Neuronal stem cell (in vitro differentiated cells): Measurements from ENCODE around the gene CDKN1B.

Experiments used
- DNase-seq: peaks from one replicate; pipeline ENCODE4 v3.0.0-alpha.2; 2013; ENCODE audit warnings: low spot score
- H2AFZ ChIP-seq: one replicate; pipeline ENCODE4 v1.6.1; 2013; ENCODE audit warnings: mild to moderate bottlenecking, low read length, inconsistent platforms
- H2AK5ac ChIP-seq: 2 replicates; pipeline ENCODE4 v1.6.1; 2013; ENCODE audit warnings: low read depth, mild to moderate bottlenecking, inconsistent platforms, low read length, moderate library complexity, mixed read lengths
- H2BK120ac ChIP-seq: 2 replicates; pipeline ENCODE4 v1.6.1; 2013; ENCODE audit warnings: low read depth, mild to moderate bottlenecking, inconsistent platforms, low read length, moderate library complexity, mixed read lengths
- H2BK12ac ChIP-seq: one replicate; pipeline ENCODE4 v1.6.1; 2013; ENCODE audit warnings: low read length, inconsistent platforms
- H2BK15ac ChIP-seq: 2 replicates; pipeline ENCODE4 v1.6.1; 2013; ENCODE audit warnings: mild to moderate bottlenecking, low read length, inconsistent platforms, mixed read lengths
- H2BK5ac ChIP-seq: one replicate; pipeline ENCODE4 v1.6.1; 2013; ENCODE audit warnings: inconsistent platforms, mild to moderate bottlenecking, low read length, moderate library complexity
- H3K14ac ChIP-seq: one replicate; pipeline ENCODE4 v1.6.1; 2013; ENCODE audit warnings: low read length, inconsistent platforms
- H3K18ac ChIP-seq: 2 replicates; pipeline ENCODE4 v1.6.1; 2013; ENCODE audit warnings: low read length, inconsistent platforms
- H3K23ac ChIP-seq: 2 replicates; pipeline ENCODE4 v1.6.1; 2013; ENCODE audit warnings: low read depth, mild to moderate bottlenecking, mixed read lengths, low read length, inconsistent platforms; ENCODE audit not compliant: poor library complexity
- H3K27ac ChIP-seq: replicated peaks from 3 replicates; pipeline ENCODE4 v1.5.1; 2013; ENCODE audit warnings: low read length, inconsistent platforms
- H3K27me3 ChIP-seq, 3 experiments: 2 replicates each; pipeline ENCODE4 v1.6.1; 2013; ENCODE audit warnings: low read length in 3 of 3, mild to moderate bottlenecking in 2 of 3, inconsistent platforms in 1 of 3, low read depth in 1 of 3, mixed read lengths in 1 of 3, moderate library complexity in 1 of 3; ENCODE audit not compliant: control insufficient read depth in 3 of 3, insufficient read depth in 3 of 3
- H3K36me3 ChIP-seq, 2 donors: replicated peaks in 1 of 2; 2 replicates each; pipeline ENCODE4 v1.6.1; 2013; ENCODE audit warnings: low read length in 2 of 2; ENCODE audit not compliant: control insufficient read depth in 2 of 2, insufficient read depth in 2 of 2
- H3K4ac ChIP-seq: 2 replicates; pipeline ENCODE4 v1.6.1; 2013; ENCODE audit warnings: inconsistent platforms, mild to moderate bottlenecking, low read length, moderate library complexity
- H3K4me1 ChIP-seq, 2 donors: 1 replicate in 1 of 2; 2 replicates in 1 of 2; pipeline ENCODE4 v1.6.1; 2013; ENCODE audit warnings: low read length in 2 of 2, low read depth in 1 of 2; ENCODE audit not compliant: control insufficient read depth in 2 of 2, insufficient read depth in 1 of 2
- H3K4me2 ChIP-seq: one replicate; pipeline ENCODE4 v1.6.1; 2013; ENCODE audit warnings: mild to moderate bottlenecking, low read length, inconsistent platforms; ENCODE audit not compliant: insufficient read depth, poor library complexity, severe bottlenecking
- H3K4me3 ChIP-seq, 2 donors: 2 replicates each; pipeline ENCODE4 v1.5.1; 2013; ENCODE audit warnings: low read length in 2 of 2, mild to moderate bottlenecking in 2 of 2, inconsistent platforms in 1 of 2, moderate library complexity in 1 of 2
- H3K79me1 ChIP-seq: one replicate; pipeline ENCODE4 v1.6.1; 2013; ENCODE audit warnings: low read depth, mild to moderate bottlenecking, inconsistent platforms, low read length, moderate library complexity
- H3K9ac ChIP-seq: one replicate; pipeline ENCODE4 v1.6.1; 2013; ENCODE audit warnings: mild to moderate bottlenecking, low read depth, low read length, inconsistent platforms; ENCODE audit not compliant: poor library complexity
- H3K9me3 ChIP-seq, 2 donors: replicated peaks in 1 of 2; 2 replicates each; pipeline versions ENCODE3 to v1.6.1; 2013; ENCODE audit warnings: low read length in 2 of 2, mild to moderate bottlenecking in 2 of 2, inconsistent platforms in 1 of 2, low read depth in 1 of 2, mixed read lengths in 1 of 2, moderate library complexity in 1 of 2; ENCODE audit not compliant: control insufficient read depth in 2 of 2, insufficient read depth in 1 of 2
- H4K8ac ChIP-seq: one replicate; pipeline ENCODE4 v1.6.1; 2013; ENCODE audit warnings: low read depth, mild to moderate bottlenecking, inconsistent platforms, low read length, moderate library complexity
- H4K91ac ChIP-seq: one replicate; pipeline ENCODE4 v1.6.1; 2013; ENCODE audit warnings: low read length, low read depth, mild to moderate bottlenecking, inconsistent platforms; ENCODE audit not compliant: poor library complexity
- WGBS, 2 donors: extraction: QIAGEN DNeasy Blood & Tissue Kit; methylation state at CpG; one replicate each; pipeline ENCODE4 v1.1.7; 2013; ENCODE audit warnings: missing lambda C conversion rate in 2 of 2, mixed read lengths in 1 of 2; ENCODE audit not compliant: insufficient read length in 2 of 2, insufficient replicate concordance in 1 of 2; ENCODE audit errors: extremely low coverage in 2 of 2; 5-methylcytosine and 5-hydroxymethylcytosine counted together

The CDKN1B gene

DNA sequence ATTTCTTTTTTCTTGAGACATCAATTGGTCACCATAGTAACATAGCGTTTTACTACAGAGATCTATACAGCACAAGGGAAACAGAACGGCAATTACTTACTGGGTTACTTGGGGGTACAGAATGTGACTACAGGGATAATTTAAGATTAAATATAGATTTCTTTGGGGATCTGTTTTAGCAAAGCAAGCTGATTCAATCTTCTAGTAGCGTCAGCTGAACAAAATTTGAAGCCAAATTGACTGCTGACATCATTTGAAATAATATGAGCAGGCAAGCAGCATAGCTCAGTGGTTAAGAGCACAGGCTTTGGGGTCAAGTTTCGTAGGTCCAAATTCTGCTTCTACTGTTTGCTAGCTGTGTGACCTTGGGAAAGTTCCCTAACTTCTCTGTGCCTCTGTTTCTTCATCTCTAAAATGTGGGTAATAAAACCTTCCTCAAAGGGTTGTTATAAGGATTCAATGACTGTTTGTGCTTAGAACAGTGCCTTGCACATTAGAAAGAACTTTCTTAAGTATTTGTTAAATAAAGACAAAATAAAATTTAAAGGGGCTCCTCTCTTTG lies 34.0 kb upstream of the CDKN1B start:
- Histone ChIP-seq H2BK15ac (no peak overlapping the region), H2BK5ac (no peak overlapping the region), H4K8ac (no peak overlapping the region), H4K91ac (no peak overlapping the region), H3K14ac (no peak overlapping the region), H3K23ac (no peak overlapping the region), H3K9me3 (no peaks in the 10 kb centered on the region), H2AFZ (no peak overlapping the region), H3K36me3 (peaks cover 0 to 20% of the 10 kb centered on the region in 2 donors), H3K4me3 (peak overlapping the region; percentile 61 to 82), H3K27ac (no peak overlapping the region), H2BK12ac (no peak overlapping the region), H3K9ac (no peak overlapping the region), H3K4me1 (peaks cover 18 to 23% of the 10 kb centered on the region in 2 donors), H3K18ac (no peak overlapping the region), H2AK5ac (no peak overlapping the region), H3K79me1 (no peaks in the 10 kb centered on the region), H3K4ac (no peak overlapping the region), H3K27me3 (no peaks in the 10 kb centered on the region), H2BK120ac (no peak overlapping the region), H3K4me2 (peak overlapping the region; percentile 56)
- DNase-seq, result no peak
- WGBS, 2 donors, result no CpG with 5 or more reads among the region's 4 CpGs

GRCh38 chr12:12683725-12684124 lies 33.4 kb upstream of the CDKN1B start:
- no peak overlapping the region for H3K9ac ChIP-seq
- H4K91ac ChIP-seq, result no peak overlapping the region
- H3K79me1 ChIP-seq, result no peaks in the 10 kb centered on the region
- H2AK5ac ChIP-seq, result no peak overlapping the region
- H3K9me3 ChIP-seq, result no peaks in the 10 kb centered on the region
- no peak overlapping the region for H2BK120ac ChIP-seq
- peak overlapping the region; percentile 61 to 82 for H3K4me3 ChIP-seq
- H3K4me1 ChIP-seq, result peaks cover 18 to 23% of the 10 kb centered on the region in 2 donors
- H3K14ac ChIP-seq, result no peak overlapping the region
- no peak overlapping the region for H2BK15ac ChIP-seq
- H3K18ac ChIP-seq, result no peak overlapping the region
- H2AFZ ChIP-seq, result peak overlapping the region; percentile 74
- no peak overlapping the region for H3K4ac ChIP-seq
- no peak for DNase-seq
- no peaks in the 10 kb centered on the region for H3K27me3 ChIP-seq
- no peak overlapping the region for H4K8ac ChIP-seq
- WGBS, 2 donors, result no CpG with 5 or more reads among the region's 3 CpGs
- peaks cover 0 to 16% of the 10 kb centered on the region in 2 donors for H3K36me3 ChIP-seq
- no peak overlapping the region for H2BK12ac ChIP-seq
- H3K27ac ChIP-seq, result no peak overlapping the region
- H3K4me2 ChIP-seq, result peak overlapping the region; percentile 56
- H2BK5ac ChIP-seq, result no peak overlapping the region
- H3K23ac ChIP-seq, result no peak overlapping the region

DNA sequence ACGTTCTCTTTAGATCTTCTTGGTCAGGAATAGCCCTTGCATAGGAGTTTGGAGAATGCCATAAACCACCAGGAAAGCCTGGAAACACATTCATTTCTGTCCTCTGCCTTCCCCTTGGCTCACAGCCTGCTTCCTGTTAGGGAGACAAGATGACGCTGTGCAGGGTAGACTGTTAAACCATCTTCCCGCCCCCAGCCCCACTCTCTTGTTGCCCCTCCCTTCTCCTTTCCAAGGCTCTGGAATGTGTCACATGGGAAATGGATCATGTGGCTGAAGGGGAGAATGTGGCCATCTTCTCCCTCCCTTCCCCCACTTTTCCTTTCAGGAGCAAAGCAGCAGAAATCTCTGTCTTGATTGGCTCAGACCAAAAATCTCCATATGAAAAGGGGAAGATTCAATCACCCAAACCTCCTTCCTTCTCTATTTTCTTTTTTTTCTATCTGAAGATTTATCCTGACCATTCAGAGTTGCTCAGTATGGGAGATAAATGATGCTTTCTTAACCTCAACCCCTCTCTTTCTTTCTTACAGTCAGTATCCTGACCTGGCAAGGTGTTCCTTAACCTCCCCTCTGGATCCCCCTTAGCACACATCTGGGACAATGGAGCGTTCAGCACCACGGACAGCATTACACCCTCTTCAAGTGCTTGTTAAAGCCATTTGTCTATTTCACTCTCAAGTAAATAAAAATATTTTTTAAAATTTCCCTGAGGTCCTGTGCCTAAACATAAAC lies 32.6 kb upstream of the CDKN1B start:
- Histone ChIP-seq H3K4me3 (peak overlapping the region; percentile 61 to 82), H3K4ac (no peak overlapping the region), H3K79me1 (no peaks in the 10 kb centered on the region), H2BK15ac (no peak overlapping the region), H3K4me2 (peak overlapping the region; percentile 65), H2BK120ac (no peak overlapping the region), H4K8ac (no peak overlapping the region), H2BK12ac (no peak overlapping the region), H2AK5ac (no peak overlapping the region), H3K27ac (peak overlapping the region; percentile 95), H2BK5ac (no peak overlapping the region), H2AFZ (peak overlapping the region; percentile 74), H3K9ac (peak overlapping the region; percentile 64), H3K9me3 (no peaks in the 10 kb centered on the region), H3K23ac (no peak overlapping the region), H3K4me1 (peaks cover 18 to 23% of the 10 kb centered on the region in 2 donors), H3K27me3 (no peaks in the 10 kb centered on the region), H3K14ac (no peak overlapping the region), H4K91ac (no peak overlapping the region), H3K18ac (no peak overlapping the region), H3K36me3 (peaks cover 0 to 10% of the 10 kb centered on the region in 2 donors)
- no CpG with 5 or more reads among the region's 5 CpGs for WGBS, 2 donors
- peak; percentile 97 for DNase-seq

DNA sequence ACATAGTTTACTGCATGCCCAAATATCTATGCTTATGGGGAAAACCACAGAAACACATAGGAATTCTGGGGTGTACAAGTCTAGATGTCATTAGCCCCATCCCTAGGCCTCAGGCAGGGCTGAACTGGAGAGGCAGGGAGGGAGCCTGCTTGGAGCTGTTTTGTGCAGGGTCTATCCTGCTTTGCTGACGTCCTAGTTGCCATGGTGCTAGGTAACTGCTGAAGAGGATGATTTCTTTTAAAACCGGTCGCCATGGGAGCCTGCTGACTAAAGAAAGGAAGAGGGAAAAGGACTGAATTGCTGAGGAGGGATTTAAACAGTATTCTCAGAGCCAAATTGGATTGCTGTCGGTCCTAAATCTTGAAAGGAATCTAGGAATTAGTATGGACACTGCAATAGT lies 31.9 kb upstream of the CDKN1B start:
- H3K23ac ChIP-seq, result no peak overlapping the region
- no peaks in the 10 kb centered on the region for H3K9me3 ChIP-seq
- peak overlapping the region in 1 of 2 donors; percentile 3 for H3K4me3 ChIP-seq
- peaks cover 18 to 23% of the 10 kb centered on the region in 2 donors for H3K4me1 ChIP-seq
- H2BK15ac ChIP-seq, result no peak overlapping the region
- no peak overlapping the region for H2BK120ac ChIP-seq
- WGBS, 2 donors, result no CpG with 5 or more reads among the region's 4 CpGs
- no peaks in the 10 kb centered on the region for H3K79me1 ChIP-seq
- H3K14ac ChIP-seq, result no peak overlapping the region
- H4K91ac ChIP-seq, result no peak overlapping the region
- peak overlapping the region; percentile 95 for H3K27ac ChIP-seq
- H3K18ac ChIP-seq, result no peak overlapping the region
- H3K36me3 ChIP-seq, result peaks cover 0 to 10% of the 10 kb centered on the region in 2 donors
- peak overlapping the region; percentile 38 for H2AFZ ChIP-seq
- no peak overlapping the region for H2BK12ac ChIP-seq
- H4K8ac ChIP-seq, result no peak overlapping the region
- peak overlapping the region; percentile 56 for H3K4me2 ChIP-seq
- H3K9ac ChIP-seq, result no peak overlapping the region
- peak; percentile 88 for DNase-seq
- H2BK5ac ChIP-seq, result no peak overlapping the region
- no peak overlapping the region for H3K4ac ChIP-seq
- H3K27me3 ChIP-seq, result no peaks in the 10 kb centered on the region
- H2AK5ac ChIP-seq, result no peak overlapping the region
